Activated naive CD8-positive, alpha-beta T cell treated with anti-CD3 and anti-CD28 coated beads for 36 hours (primary cell): Measurements from ENCODE around the gene MDM2. TPM values are rescaled to one million over a fixed set of nuclear protein-coding genes. Genes with fewer than 3 reads are reported as not detected.

Experiments
- DNase-seq: peaks from one replicate; pipeline ENCODE4 v3.0.0; 2021
- H3K27ac Mint-ChIP-seq: one replicate; pipeline ENCODE4 v1.8.0; 2022; ENCODE audit warnings: mild to moderate bottlenecking, moderate library complexity, mixed read lengths
- H3K27me3 Mint-ChIP-seq: one replicate; pipeline ENCODE4 v1.8.0; 2022; ENCODE audit warnings: mild to moderate bottlenecking, mixed read lengths
- H3K36me3 Mint-ChIP-seq: one replicate; pipeline ENCODE4 v1.8.0; 2021; ENCODE audit warnings: mild to moderate bottlenecking, mixed read lengths
- H3K4me1 Mint-ChIP-seq: one replicate; pipeline ENCODE4 v1.8.0; 2021; ENCODE audit warnings: mixed read lengths
- H3K4me3 Mint-ChIP-seq: one replicate; pipeline ENCODE4 v1.8.0; 2022; ENCODE audit warnings: mild to moderate bottlenecking, moderate library complexity, mixed read lengths
- H3K9me3 Mint-ChIP-seq: one replicate; pipeline ENCODE4 v1.8.0; 2022; ENCODE audit warnings: mixed read lengths
- total RNA-seq, 2 experiments: library from RNA; stranded (reverse); gene quantifications; one replicate each; pipeline ENCODE4 v1.2.3, GENCODE V29; 2021

The MDM2 gene
- total RNA-seq, 2 experiments from 2014 or later: 152 to 158 TPM

- Mint-ChIP-seq H3K27ac (no peak overlapping the region), H3K4me3 (no peak overlapping the region), H3K36me3 (peaks cover 1% of the 10 kb centered on the region), H3K4me1 (no peaks in the 10 kb centered on the region), H3K27me3 (no peaks in the 10 kb centered on the region), H3K9me3 (peaks cover 5% of the 10 kb centered on the region)
- no peak for DNase-seq
Observed at GRCh38 chr12:68878283-68878682, 70.3 kb downstream of the MDM2 start.

GRCh38 chr12:68878846-68879245, 70.9 kb downstream of the MDM2 start:
- Mint-ChIP-seq H3K9me3 (peaks cover 5% of the 10 kb centered on the region), H3K27me3 (no peaks in the 10 kb centered on the region), H3K4me1 (no peaks in the 10 kb centered on the region), H3K27ac (no peak overlapping the region), H3K36me3 (peaks cover 1% of the 10 kb centered on the region), H3K4me3 (no peak overlapping the region)
- no peak for DNase-seq

- Mint-ChIP-seq H3K9me3 (peaks cover 5% of the 10 kb centered on the region), H3K27me3 (peaks cover 3% of the 10 kb centered on the region), H3K4me3 (no peak overlapping the region), H3K4me1 (no peaks in the 10 kb centered on the region), H3K36me3 (peaks cover 1% of the 10 kb centered on the region), H3K27ac (no peak overlapping the region)
- no peak for DNase-seq
Observed at GRCh38 chr12:68880660-68881325, 72.8 kb downstream of the MDM2 start.

DNA sequence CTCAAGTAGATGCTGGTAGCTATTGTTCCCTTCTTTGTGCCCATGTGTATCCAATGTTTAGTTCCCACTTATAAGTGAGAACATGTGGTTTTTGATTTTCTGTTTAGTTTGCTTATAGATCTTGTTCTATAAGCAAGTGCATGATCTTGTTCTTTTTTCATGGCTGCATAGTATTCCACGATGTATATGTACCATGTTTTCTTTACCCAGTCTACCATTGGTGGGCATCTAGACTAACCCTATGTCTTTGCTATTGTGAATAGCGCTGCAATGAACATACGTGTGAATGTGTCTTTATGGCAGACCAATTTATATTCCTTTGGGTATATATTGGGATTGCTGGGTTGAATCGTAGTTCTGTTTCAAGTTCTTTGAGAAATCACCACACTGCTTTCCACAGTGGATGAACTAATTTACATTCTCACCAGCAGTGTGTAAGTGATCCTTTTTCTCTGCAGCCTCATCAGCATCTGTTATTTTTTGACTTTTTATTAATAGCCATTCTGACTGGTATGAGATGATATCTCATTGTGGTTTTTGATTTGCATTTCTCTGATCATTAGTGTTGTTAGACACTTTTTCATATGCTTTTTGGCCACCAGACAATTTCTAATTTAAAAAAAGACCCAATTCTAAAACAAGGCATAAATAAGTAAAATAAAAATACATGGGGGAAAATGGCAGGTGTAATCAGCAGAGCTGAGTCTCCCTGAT, 74.4 kb downstream of the MDM2 start:
- DNase-seq: no peak
- Mint-ChIP-seq H3K9me3 (peaks cover 5% of the 10 kb centered on the region), H3K27ac (no peak overlapping the region), H3K4me1 (no peaks in the 10 kb centered on the region), H3K4me3 (no peak overlapping the region), H3K36me3 (peaks cover 1% of the 10 kb centered on the region), H3K27me3 (peaks cover 3% of the 10 kb centered on the region)

DNA sequence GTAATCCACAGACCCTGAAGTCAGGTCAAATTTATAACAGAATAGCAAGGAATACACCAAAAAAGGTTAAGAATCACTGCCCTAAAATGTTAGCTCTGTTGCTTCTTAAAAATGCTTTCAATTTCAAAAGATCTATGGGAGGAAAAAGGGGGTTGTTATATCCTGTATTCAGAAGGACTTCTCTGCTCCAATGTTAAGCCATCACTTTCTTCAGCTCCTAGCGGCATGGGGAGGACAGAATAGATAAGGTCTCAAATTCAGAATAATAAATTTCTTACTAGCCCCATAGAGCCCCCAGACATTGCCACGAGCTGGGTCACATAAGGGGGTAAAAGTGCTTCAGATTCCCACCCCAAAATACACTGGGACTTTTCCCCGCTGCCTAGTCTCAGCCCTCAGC, 75.2 kb downstream of the MDM2 start:
- H3K9me3 Mint-ChIP-seq: peaks cover 5% of the 10 kb centered on the region
- no peak overlapping the region for H3K27ac Mint-ChIP-seq
- no peak for DNase-seq
- peaks cover 1% of the 10 kb centered on the region for H3K36me3 Mint-ChIP-seq
- H3K4me3 Mint-ChIP-seq: no peak overlapping the region
- peaks cover 1% of the 10 kb centered on the region for H3K4me1 Mint-ChIP-seq
- H3K27me3 Mint-ChIP-seq: peaks cover 3% of the 10 kb centered on the region

DNA sequence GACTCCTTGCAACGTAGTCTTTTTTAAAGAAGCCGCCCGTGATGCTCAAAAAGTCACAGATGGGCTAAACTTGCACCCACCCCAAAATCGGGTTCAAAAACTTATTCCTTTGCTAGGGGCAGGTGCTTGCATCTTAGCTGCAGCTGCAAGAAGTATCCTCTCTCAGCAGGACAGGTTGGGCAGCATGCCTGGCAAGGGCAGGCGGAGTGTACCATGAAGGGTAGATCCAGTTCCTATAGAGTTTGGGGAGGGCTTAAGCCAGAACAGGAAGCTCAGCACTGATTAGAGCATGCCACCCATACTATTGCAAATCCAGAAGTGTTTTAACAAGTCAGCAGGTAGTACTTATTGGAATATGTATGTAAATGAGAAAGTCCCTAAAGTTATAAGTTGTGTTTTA, 76.3 kb downstream of the MDM2 start:
- DNase-seq: no peak
- Mint-ChIP-seq H3K9me3 (no peaks in the 10 kb centered on the region), H3K4me3 (no peak overlapping the region), H3K4me1 (peaks cover 5% of the 10 kb centered on the region), H3K36me3 (peaks cover 1% of the 10 kb centered on the region), H3K27ac (no peak overlapping the region), H3K27me3 (peaks cover 3% of the 10 kb centered on the region)

DNA sequence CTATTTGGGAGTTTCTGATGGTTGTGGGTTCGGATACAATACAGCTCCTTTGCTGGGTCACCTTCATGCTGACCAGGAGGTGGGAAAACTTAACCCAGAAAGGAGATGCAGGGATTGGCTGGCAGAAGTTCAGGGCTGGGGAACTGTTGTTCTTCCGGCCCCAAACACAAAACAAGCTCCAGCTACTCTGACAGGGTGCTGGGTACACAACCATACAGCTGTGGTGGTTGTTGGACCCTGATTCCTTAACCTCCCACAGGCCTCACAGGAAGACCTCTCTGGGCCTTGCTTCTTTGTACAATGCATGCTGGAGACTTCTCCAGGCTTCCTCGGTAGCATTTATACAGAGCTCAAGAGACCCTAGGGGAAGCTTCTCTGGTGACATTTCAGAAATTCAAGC, 77.4 kb downstream of the MDM2 start:
- H3K9me3 Mint-ChIP-seq: no peaks in the 10 kb centered on the region
- H3K27ac Mint-ChIP-seq: no peak overlapping the region
- peaks cover 1% of the 10 kb centered on the region for H3K36me3 Mint-ChIP-seq
- H3K4me1 Mint-ChIP-seq: peaks cover 8% of the 10 kb centered on the region
- peaks cover 3% of the 10 kb centered on the region for H3K27me3 Mint-ChIP-seq
- H3K4me3 Mint-ChIP-seq: no peak overlapping the region
- DNase-seq: no peak

DNA sequence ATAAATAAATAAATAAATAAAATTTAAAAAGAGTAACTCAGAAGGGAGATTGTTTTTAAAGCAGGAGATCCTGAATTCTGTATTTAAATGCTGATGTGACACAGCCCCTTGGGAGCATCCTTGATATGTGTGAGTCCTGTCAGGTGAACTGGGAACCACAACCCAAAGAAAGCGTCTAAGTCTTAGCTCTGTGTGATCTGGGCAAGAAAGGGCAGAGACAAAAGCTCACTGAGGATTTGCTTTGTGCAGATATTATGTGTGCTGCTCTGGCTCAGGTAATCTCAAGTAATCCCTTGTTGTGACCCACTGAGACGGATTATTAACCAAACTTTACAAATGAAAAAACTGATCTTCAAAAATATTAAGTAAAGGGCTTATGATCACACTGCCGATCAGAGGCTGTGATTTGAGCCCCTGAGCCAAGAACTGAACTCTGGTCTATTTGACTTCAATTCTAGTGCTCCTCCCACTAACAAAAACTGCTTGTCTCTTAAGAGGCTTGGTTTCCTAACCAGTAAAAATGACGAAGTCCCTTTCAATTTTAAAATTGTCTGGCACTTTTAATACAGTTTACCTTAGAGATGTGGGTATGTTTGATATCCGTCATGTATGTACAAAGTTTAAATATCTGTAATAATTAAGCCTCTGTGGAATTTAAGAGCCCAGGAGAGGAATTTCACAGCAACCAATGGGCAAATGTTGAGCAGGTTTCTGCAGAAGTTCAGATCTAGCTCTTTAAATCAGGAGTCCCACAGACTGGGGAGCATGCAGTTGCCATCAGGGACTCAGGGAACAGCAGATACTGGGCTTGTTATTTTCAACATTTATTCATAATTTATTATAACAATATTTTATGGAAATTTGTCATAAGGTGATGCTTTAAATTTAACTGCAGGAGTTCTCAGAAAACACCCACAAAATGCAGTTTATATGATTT, 78.9 kb downstream of the MDM2 start:
- Mint-ChIP-seq H3K36me3 (peaks cover 1% of the 10 kb centered on the region), H3K27me3 (peaks cover 3% of the 10 kb centered on the region), H3K27ac (no peak overlapping the region), H3K9me3 (no peaks in the 10 kb centered on the region), H3K4me3 (no peak overlapping the region), H3K4me1 (peaks cover 16% of the 10 kb centered on the region)
- DNase-seq: no peak

GRCh38 chr12:68887641-68888040, 79.7 kb downstream of the MDM2 start:
- H3K9me3 Mint-ChIP-seq: no peaks in the 10 kb centered on the region
- no peak for DNase-seq
- no peak overlapping the region for H3K27ac Mint-ChIP-seq
- H3K27me3 Mint-ChIP-seq: peaks cover 3% of the 10 kb centered on the region
- H3K4me1 Mint-ChIP-seq: peaks cover 19% of the 10 kb centered on the region
- H3K36me3 Mint-ChIP-seq: no peaks in the 10 kb centered on the region
- no peak overlapping the region for H3K4me3 Mint-ChIP-seq

GRCh38 chr12:68888243-68888642, 80.3 kb downstream of the MDM2 start:
- DNase-seq: no peak
- Mint-ChIP-seq H3K9me3 (no peaks in the 10 kb centered on the region), H3K27me3 (peaks cover 3% of the 10 kb centered on the region), H3K4me3 (no peak overlapping the region), H3K27ac (no peak overlapping the region), H3K36me3 (no peaks in the 10 kb centered on the region), H3K4me1 (peaks cover 19% of the 10 kb centered on the region)

GRCh38 chr12:68890701-68891113, 82.7 kb downstream of the MDM2 start:
- H3K36me3 Mint-ChIP-seq: no peaks in the 10 kb centered on the region
- no peak overlapping the region for H3K4me3 Mint-ChIP-seq

GRCh38 chr12:68891141-68891540, 83.2 kb downstream of the MDM2 start:
- no peaks in the 10 kb centered on the region for H3K9me3 Mint-ChIP-seq
- no peak for DNase-seq
- H3K27me3 Mint-ChIP-seq: peaks cover 4% of the 10 kb centered on the region
- no peak overlapping the region for H3K27ac Mint-ChIP-seq
- H3K4me1 Mint-ChIP-seq: peaks cover 19% of the 10 kb centered on the region
- H3K4me3 Mint-ChIP-seq: no peak overlapping the region
- no peaks in the 10 kb centered on the region for H3K36me3 Mint-ChIP-seq

More at GRCh38 chr12:68890701-68891113, 82.7 kb downstream of the MDM2 start:
- no peak overlapping the region for H3K27ac Mint-ChIP-seq
- no peaks in the 10 kb centered on the region for H3K27me3 Mint-ChIP-seq
- no peaks in the 10 kb centered on the region for H3K9me3 Mint-ChIP-seq
- DNase-seq: no peak
- peaks cover 19% of the 10 kb centered on the region for H3K4me1 Mint-ChIP-seq

- DNase-seq: no peak
- Mint-ChIP-seq H3K27ac (no peak overlapping the region), H3K9me3 (no peaks in the 10 kb centered on the region), H3K4me1 (peaks cover 17% of the 10 kb centered on the region), H3K4me3 (no peak overlapping the region), H3K36me3 (no peaks in the 10 kb centered on the region), H3K27me3 (peaks cover 12% of the 10 kb centered on the region)
Observed at GRCh38 chr12:68893201-68893600, 85.2 kb downstream of the MDM2 start.

- Mint-ChIP-seq H3K4me1 (peaks cover 13% of the 10 kb centered on the region), H3K9me3 (no peaks in the 10 kb centered on the region), H3K27ac (no peak overlapping the region), H3K4me3 (no peak overlapping the region), H3K36me3 (no peaks in the 10 kb centered on the region), H3K27me3 (peaks cover 12% of the 10 kb centered on the region)
- no peak for DNase-seq
Observed at GRCh38 chr12:68893741-68894140, 85.8 kb downstream of the MDM2 start.

GRCh38 chr12:68894276-68894855, 86.4 kb downstream of the MDM2 start:
- Mint-ChIP-seq H3K27me3 (peaks cover 12% of the 10 kb centered on the region), H3K4me1 (peaks cover 13% of the 10 kb centered on the region), H3K9me3 (no peaks in the 10 kb centered on the region), H3K27ac (no peak overlapping the region), H3K36me3 (no peaks in the 10 kb centered on the region), H3K4me3 (no peak overlapping the region)
- no peak for DNase-seq
